ENCODE measurements around the gene SV2C. TPM values are rescaled to one million over a fixed set of nuclear protein-coding genes. Genes with fewer than 3 reads are reported as not detected.

SV2C gene
- total RNA-seq, 1 experiment from 2014 or later, result not detected

DNA sequence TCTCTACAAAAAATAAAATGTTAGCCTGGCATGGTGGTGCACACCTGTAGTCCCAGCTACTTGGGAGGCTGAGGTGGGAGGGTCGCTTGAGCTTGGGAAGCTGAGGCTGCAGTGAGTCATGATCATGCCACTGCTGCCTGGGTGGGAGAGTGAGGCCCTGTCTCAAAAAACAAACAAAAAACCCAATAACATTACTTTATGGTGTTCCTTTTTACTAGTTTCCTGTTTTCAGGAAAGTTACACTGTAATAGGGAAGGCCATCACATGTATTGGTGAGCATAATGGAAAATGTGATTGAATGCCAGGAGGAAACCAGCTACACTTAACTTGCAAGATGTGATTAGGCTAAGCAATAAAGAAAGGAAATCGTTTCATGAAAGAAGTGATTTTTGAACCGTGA lies 42.7 kb downstream of the SV2C start:
- Histone ChIP-seq H3K9me3 (replicated peaks) (0 out of 2 replicates have a peak, but pooled peaks cover 2% of the 10 kb centered on the region), H3K36me3 (no peaks in the 10 kb centered on the region), H3K27ac (no peak overlapping the region)

DNA sequence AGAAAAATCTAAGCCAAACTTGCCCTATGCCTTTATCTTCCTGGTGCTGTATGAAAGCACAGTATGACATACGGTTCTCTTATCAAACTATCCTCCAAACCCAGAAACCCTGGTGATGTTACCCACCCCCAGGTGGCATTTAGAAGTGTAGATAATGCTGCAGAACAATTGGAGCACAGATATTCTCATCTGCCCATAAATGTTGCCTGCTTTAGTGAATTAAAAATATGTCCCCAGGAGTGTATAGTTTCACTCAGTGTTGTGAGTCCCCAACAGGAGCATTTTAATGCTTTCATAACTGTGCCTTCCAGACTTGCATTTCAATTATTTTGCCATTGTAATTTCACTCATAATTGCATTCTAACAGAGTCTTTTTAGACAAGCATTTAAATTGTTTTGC lies 50.8 kb downstream of the SV2C start:
- Histone ChIP-seq H3K9me3 (replicated peaks) (no peaks in the 10 kb centered on the region), H3K27ac (no peak overlapping the region), H3K4me1 (no peaks in the 10 kb centered on the region)

More for the DNA sequence above, 42.7 kb downstream of the SV2C start:
- no peak for DNase-seq
- no peak overlapping the region for H3K4me3 ChIP-seq
- H3K27me3 ChIP-seq, result no peaks in the 10 kb centered on the region
- no peaks in the 10 kb centered on the region for H3K4me1 ChIP-seq

DNA sequence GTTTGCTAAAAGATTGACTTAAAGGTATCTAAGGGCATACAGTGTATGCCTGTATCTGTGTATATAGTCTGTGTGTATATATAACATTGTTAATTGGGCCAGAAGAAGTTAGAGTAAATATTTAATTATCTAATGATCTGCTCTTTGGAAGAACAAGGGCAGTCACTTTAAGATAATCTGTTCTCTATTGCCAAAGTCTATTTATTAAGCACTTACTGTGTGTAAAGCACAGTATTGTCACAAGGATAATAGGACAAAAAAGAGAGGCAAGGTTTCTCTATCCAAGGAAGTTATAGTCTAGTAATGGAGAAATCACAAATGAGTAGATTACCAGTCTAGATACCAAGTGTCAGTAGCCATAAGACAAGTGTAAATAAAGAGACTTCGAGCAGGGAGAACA lies 51.5 kb downstream of the SV2C start:
- Histone ChIP-seq H3K27me3 (no peaks in the 10 kb centered on the region; the same call in 1 of the 2 replicates), H3K27ac (no peak overlapping the region), H3K36me3 (no peaks in the 10 kb centered on the region), H3K4me3 (no peak overlapping the region), H3K4me1 (no peaks in the 10 kb centered on the region), H3K9me3 (replicated peaks) (no peaks in the 10 kb centered on the region)
- DNase-seq, result no peak

More for the DNA sequence above, 50.8 kb downstream of the SV2C start:
- no peak for DNase-seq
- H3K4me3 ChIP-seq, result no peak overlapping the region
- H3K27me3 ChIP-seq, result no peaks in the 10 kb centered on the region; the same call in 1 of the 2 replicates
- no peaks in the 10 kb centered on the region for H3K36me3 ChIP-seq

DNA sequence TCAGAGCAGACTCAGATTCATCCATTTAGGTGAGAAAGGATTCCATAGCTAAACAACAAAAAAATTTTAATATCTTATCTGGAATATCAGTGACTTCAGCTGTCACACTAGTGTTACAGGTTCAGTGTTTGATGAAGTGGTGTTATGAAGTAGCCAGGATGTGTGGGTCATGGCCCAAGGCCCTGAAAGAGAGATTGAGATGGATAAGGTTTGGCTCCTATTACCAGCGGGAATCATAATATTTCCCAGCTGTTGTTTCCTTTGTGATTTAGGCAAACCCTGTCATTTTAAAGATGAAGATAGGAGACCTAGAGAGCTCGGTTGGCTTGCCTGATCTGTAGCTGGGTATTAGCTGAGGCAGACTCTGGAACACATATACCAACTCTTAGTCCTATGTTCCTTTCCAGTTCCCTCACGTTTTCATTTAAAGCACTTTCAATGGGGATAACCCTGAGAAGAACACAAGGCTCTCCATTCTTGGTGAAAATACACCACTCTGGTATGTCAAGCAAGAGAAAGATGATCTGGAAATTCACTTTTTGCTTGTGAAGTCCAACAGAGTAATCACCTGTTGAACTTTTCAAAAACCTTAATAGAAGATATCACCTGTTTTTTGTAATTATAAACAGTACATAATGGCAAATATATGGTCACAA lies 54.8 kb downstream of the SV2C start:
- Histone ChIP-seq H3K27ac (no peak overlapping the region), H3K4me3 (no peak overlapping the region)

DNA sequence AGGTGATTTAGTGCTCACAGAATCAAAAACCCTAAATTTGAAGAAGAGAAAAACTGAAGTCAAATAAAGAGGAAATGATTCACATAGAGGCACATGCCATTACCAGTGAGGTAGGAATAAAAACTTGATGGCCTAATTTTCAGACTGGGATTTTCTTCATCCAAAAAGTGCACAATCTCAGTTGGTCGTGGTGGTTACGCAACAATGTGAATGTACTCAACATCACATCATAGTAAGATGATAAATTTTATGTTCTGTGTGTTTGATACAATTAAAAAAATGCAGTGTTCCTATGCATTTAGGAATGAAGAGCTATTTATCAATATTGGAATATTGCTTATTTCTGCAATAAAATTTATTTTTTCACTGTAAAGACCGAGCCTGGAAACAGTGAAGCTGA lies 60.7 kb downstream of the SV2C start:
- Histone ChIP-seq H3K4me1 (no peaks in the 10 kb centered on the region), H3K4me3 (no peak overlapping the region), H3K27me3 (no peaks in the 10 kb centered on the region), H3K9me3 (replicated peaks) (no peaks in the 10 kb centered on the region), H3K36me3 (no peaks in the 10 kb centered on the region), H3K27ac (no peak overlapping the region)
- DNase-seq, result no peak

More for the DNA sequence above, 54.8 kb downstream of the SV2C start:
- no peaks in the 10 kb centered on the region for H3K36me3 ChIP-seq
- no peaks in the 10 kb centered on the region for H3K4me1 ChIP-seq
- no peaks in the 10 kb centered on the region; the same call in 1 of the 2 replicates for H3K27me3 ChIP-seq
- DNase-seq, result no peak
- H3K9me3 ChIP-seq (replicated peaks), result no peaks in the 10 kb centered on the region

DNA sequence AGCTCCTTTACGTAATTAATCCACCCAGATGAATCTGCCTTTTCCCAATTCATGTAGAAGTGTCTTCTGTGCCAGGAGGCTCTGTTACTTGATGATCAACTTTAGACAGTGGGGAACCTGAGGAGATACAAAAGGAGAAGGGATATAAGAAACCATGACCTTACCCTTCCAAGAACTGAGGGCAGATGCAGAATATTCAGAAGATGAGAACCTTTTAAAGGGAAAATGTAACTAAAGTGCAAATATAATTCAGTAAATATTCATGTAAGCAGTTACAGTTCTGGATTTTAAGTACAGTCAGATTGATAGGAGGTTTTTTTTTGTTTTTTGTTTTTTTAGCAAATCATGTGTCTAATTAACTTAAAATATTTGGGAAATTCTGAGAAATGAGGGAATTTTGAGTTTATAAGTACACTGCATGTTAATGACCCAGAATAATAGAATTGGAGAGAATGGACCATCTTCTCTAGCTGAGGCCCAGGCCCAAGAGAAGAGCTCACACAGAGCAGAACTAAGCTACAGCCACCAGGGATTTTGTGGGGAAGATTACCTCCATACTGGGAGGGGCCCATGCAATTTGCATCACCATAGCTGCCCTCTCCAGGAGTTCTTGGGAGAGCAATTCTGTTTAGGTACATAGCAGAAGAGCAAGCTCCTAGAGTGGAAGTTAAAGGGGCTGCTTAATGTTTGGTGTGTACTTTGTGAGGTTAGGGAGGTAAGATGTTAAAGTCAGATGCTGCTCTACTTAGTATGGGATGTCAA lies 61.5 kb downstream of the SV2C start:
- H3K4me1 ChIP-seq, result no peaks in the 10 kb centered on the region
- H3K27me3 ChIP-seq, result no peaks in the 10 kb centered on the region
- H3K36me3 ChIP-seq, result no peaks in the 10 kb centered on the region
- H3K27ac ChIP-seq, result no peak overlapping the region
- DNase-seq, result no peak
- H3K4me3 ChIP-seq, result no peak overlapping the region
- no peaks in the 10 kb centered on the region for H3K9me3 ChIP-seq (replicated peaks)

DNA sequence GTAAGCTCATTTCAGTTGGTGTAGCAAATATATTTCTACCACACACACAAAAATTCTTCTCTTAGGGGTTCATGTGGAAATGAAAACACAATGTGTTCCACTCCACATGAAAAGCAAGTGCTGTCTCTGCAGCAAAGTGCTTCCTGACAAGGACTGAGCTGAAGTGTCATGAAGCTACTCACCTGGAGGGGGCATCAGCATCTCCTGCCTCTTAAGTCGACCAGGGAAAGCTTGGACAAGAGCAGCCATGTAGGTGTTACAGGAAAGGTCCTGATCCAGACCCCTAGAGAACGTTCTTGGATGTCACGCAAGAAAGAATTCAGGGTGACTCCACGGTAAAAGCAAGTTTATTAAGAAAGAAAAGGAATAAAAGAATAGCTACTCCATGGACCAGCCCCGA lies 62.8 kb downstream of the SV2C start:
- H3K27me3 ChIP-seq, result no peaks in the 10 kb centered on the region
- no peak overlapping the region for H3K4me3 ChIP-seq
- no peaks in the 10 kb centered on the region for H3K36me3 ChIP-seq
- no peaks in the 10 kb centered on the region for H3K4me1 ChIP-seq
- H3K9me3 ChIP-seq (replicated peaks), result no peaks in the 10 kb centered on the region
- DNase-seq, result peak in 1 of 2 experiments; percentile 12
- no peak overlapping the region for H3K27ac ChIP-seq

DNA sequence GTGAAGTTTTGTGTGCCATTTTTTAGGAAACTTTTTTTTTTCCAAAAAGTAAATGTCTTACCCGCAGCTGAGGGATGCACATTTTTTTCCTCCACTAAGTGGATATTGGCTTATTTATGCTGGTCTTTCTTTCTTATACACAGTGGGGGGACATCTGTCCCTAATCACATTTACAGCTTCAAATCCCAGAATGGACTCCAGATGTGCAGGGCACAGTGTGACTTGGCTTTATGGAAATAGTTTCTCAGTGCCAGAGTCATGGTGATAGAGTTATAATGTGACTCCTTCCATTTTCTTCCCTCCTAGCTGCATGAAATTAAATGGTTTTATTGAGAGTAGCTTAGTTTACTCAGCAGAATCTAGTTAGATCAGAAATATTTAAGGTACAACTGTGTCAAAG lies 66.5 kb downstream of the SV2C start:
- DNase-seq, result no peak
- no peaks in the 10 kb centered on the region for H3K36me3 ChIP-seq
- H3K9me3 ChIP-seq (replicated peaks), result no peaks in the 10 kb centered on the region
- no peak overlapping the region for H3K27ac ChIP-seq
- H3K27me3 ChIP-seq, result no peaks in the 10 kb centered on the region
- H3K4me1 ChIP-seq, result no peaks in the 10 kb centered on the region
- no peak overlapping the region for H3K4me3 ChIP-seq

DNA sequence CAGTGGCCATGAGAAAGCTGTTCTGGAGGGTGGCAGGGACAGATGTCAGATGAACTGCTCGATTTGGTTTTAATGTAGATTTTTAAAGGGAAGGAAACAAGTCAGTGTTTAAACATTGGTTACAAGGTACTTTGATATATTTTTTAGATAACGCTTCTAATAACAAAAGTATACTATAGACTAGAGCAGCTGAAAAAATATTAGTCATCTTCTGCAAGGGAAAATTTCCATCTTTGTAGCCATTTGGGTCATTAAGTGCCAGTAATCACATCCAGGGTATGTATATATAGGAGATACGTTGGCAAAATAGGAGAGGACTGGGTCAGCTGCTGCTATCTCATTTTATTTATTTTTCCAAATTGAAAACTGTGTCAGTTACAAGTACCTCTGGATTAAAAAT lies 69.0 kb downstream of the SV2C start:
- Histone ChIP-seq H3K4me3 (no peak overlapping the region), H3K27ac (no peak overlapping the region), H3K27me3 (no peaks in the 10 kb centered on the region), H3K9me3 (replicated peaks) (no peaks in the 10 kb centered on the region), H3K36me3 (no peaks in the 10 kb centered on the region), H3K4me1 (no peaks in the 10 kb centered on the region)
- no peak for DNase-seq

DNA sequence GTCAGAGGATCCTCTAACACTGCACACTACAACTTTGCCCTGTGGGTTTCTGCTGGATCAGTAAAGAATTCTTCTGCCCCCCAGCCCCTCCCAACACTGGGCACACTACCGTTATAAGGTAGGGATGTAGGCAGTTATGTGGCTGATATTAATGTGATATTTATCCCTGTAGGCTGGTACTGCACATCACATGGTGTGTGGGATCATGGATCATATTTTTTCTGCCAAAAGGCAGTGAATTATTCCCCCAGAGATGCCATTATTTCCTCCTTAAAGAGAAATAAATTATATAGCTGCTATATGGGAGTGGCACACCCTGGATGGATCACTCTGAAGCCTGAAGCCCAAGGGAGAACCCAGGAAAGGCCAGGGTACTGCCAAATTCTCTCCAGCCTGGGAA lies 69.5 kb downstream of the SV2C start:
- H3K36me3 ChIP-seq, result no peaks in the 10 kb centered on the region
- no peaks in the 10 kb centered on the region for H3K27me3 ChIP-seq
- no peaks in the 10 kb centered on the region for H3K9me3 ChIP-seq (replicated peaks)
- H3K27ac ChIP-seq, result no peak overlapping the region
- no peak overlapping the region for H3K4me3 ChIP-seq
- no peak for DNase-seq
- no peaks in the 10 kb centered on the region for H3K4me1 ChIP-seq

DNA sequence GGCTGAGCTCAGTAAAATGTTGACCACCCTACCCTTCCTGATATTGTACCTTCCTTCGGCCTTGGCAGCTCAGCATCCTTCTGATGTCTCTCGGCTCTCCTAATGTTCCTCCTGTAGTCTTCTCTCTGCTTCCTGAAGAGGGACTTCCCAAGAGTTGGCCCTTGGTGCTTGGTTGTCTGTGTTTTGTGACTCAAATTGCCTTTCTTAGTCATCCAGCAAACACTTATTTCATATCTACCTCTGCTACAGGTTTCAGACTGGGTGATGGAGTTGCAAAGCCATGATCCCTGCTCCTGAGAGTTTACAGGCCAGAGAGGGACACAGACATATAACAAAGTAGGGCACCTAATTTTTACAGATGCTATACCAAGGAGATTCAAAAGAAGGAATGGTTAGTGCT lies 70.1 kb downstream of the SV2C start:
- Histone ChIP-seq H3K36me3 (no peaks in the 10 kb centered on the region), H3K4me1 (no peaks in the 10 kb centered on the region), H3K27me3 (no peaks in the 10 kb centered on the region), H3K9me3 (replicated peaks) (no peaks in the 10 kb centered on the region), H3K4me3 (no peak overlapping the region), H3K27ac (no peak overlapping the region)
- DNase-seq, result no peak

DNA sequence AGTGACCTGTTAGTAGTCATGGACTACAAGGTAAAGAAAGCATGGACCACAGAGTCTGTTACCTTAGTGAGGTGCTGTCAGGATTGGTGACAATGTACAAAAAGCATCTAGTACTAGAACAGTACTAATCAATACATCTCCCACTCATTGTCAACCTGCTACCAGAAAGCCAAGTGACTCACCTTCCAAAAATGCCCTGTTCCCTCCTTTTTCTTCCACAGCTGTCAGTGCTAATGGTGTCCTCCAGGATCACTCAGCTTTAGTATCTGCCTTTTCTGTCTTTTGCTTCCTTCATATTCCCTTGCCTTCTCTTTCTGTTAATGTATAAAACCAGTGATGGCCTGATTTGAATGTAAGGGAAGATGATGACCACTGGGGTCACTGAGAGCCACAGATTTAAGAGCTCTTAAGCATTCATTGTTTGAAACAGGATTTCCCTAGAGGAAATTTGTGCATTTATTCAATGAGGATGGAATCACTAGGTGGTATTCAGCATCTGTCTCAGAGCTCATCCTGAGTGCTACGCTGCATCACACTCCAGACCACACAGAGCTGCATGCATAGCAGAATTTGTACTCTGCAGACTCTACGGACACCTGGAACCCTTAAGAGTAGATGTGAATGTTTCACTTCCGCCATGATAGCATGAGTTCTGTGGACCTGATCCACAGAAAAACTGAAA lies 71.0 kb downstream of the SV2C start:
- DNase-seq, result no peak
- Histone ChIP-seq H3K4me3 (no peak overlapping the region), H3K36me3 (no peaks in the 10 kb centered on the region), H3K27ac (no peak overlapping the region), H3K9me3 (replicated peaks) (no peaks in the 10 kb centered on the region), H3K4me1 (no peaks in the 10 kb centered on the region), H3K27me3 (no peaks in the 10 kb centered on the region)

DNA sequence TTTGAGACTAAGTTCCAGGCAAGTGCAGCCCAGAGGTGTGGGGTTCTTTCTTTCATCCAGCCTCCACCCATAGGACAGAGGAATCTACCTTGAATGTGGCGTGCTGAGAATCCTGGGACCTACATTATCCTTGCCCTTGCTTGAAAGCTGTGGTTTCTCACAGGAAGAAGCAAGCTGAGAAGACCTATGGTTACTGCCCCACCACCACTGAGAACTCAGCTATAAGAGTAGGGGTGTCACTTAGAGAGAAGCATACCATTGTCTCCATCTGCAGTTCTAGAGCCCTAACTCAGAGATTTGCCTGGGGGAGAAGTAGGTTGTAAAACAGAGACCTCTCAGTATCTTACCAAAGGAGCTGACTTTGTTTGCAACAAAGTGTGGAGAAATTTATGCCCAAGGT lies 72.4 kb downstream of the SV2C start:
- Histone ChIP-seq H3K4me1 (no peaks in the 10 kb centered on the region), H3K36me3 (no peaks in the 10 kb centered on the region), H3K9me3 (replicated peaks) (no peaks in the 10 kb centered on the region), H3K27me3 (no peaks in the 10 kb centered on the region), H3K27ac (no peak overlapping the region), H3K4me3 (no peak overlapping the region)
- no peak for DNase-seq

DNA sequence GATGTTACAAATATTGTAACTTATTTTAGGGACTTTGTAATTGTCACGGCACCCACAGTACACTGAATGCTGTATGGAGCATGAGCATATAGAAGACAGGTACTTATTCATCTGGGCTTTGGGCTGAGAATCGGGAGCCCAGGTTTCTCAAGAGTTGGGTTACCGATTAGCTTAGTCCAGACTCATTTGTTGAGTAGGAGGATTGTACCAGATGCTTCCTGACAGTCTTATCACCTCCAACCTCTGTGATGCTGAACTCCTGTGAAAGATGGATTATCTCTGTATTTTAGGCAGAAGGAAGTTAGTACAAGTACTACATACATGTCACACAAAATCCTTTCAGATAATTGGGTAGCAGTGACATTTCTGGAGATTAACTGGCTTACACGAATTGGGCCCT lies 79.2 kb downstream of the SV2C start:
- Histone ChIP-seq H3K27me3 (no peaks in the 10 kb centered on the region), H3K27ac (no peak overlapping the region), H3K36me3 (no peaks in the 10 kb centered on the region), H3K4me3 (no peak overlapping the region), H3K9me3 (replicated peaks) (no peaks in the 10 kb centered on the region), H3K4me1 (no peaks in the 10 kb centered on the region)
- no peak for DNase-seq

DNA sequence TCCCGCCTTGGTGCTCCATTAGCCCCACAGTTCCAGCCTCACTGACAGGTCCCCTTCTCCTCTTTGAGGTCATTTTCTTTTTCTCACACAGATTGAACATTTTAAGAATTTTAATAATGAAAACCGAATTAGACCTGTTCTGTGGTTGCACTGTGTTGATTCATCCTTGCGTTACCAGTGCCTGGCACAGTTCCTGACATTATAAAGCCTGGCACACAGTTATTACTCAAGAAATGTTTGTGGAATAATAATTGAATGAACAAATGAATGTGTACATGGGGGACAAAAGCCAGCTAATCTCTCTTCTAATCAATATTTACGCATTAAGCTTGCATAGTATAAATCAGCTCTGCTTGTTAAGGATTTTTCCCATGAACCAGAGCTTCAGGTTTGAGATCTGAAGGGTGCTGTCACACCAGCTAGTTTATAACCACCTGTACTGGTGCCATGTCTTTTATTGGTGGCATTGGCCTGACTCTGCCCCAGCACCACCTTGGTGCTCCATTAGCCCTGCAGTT lies 80.0 kb downstream of the SV2C start:
- no peaks in the 10 kb centered on the region for H3K27me3 ChIP-seq
- H3K27ac ChIP-seq, result no peak overlapping the region
- H3K4me3 ChIP-seq, result no peak overlapping the region
- no peaks in the 10 kb centered on the region for H3K9me3 ChIP-seq (replicated peaks)
- no peaks in the 10 kb centered on the region for H3K4me1 ChIP-seq
- H3K36me3 ChIP-seq, result no peaks in the 10 kb centered on the region
- no peak for DNase-seq

Measured in SJCRH30 (cell line).